AG04450 (cell line): Measurements from ENCODE around the gene FEM1B. TPM values are rescaled to one million over a fixed set of nuclear protein-coding genes. Genes with fewer than 3 reads are reported as not detected.

Experiments
- CTCF ChIA-PET: fragments of 300-600, 350-600 bp; formaldehyde crosslinking; extraction: SDS; loops from one replicate; lab custom pipeline; 2022; ENCODE audit warnings: antibody characterized with exemption, inconsistent platforms; lab: Charles Lee
- POLR2A ChIA-PET: fragments of 350-600 bp; formaldehyde crosslinking; extraction: SDS; loops from one replicate; lab custom pipeline; 2021; ENCODE audit warnings: antibody characterized with exemption, inconsistent platforms; lab: Yijun Ruan, JAX
- DNase-seq: peaks from one replicate; pipeline ENCODE4 v3.0.0-alpha.2; 2011; ENCODE audit warnings: low read depth, low spot score
- H3K27ac ChIP-seq: one replicate; pipeline ENCODE4 v1.5.1; 2012; ENCODE audit warnings: low read depth, low read length, control low read depth
- H3K27me3 ChIP-seq: one replicate; pipeline ENCODE4 v1.6.0; 2012; ENCODE audit warnings: low read length; ENCODE audit not compliant: control insufficient read depth, insufficient read depth
- H3K4me3 ChIP-seq: 2 replicates; pipeline ENCODE4 v1.5.1; 2011; ENCODE audit warnings: mild to moderate bottlenecking, low read depth, low read length, control low read depth
- H3K9me3 ChIP-seq: 2 replicates; pipeline ENCODE4 v1.5.1; 2012; ENCODE audit warnings: low read length; ENCODE audit not compliant: control insufficient read depth, insufficient read depth
- CTCF ChIP-seq: IDR thresholded peaks from 2 replicates; pipeline ENCODE4 v1.5.1; 2011; ENCODE audit warnings: low read depth, low read length, control low read depth, inconsistent platforms
- polyA plus RNA-seq: library from polyadenylated mRNA; depleted of rRNA; stranded (reverse); fragments of >200 nt; gene quantifications from 2 replicates; pipeline ENCODE4 v1.2.3, GENCODE V29; 2011

Gene FEM1B
- polyA plus RNA-seq, 1 experiment = 46.5 TPM

GRCh38 chr15:68307131-68307928 lies 29.8 kb downstream of the FEM1B start:
- TF ChIP-seq CTCF = no peak
- DNase-seq = no peak
- POLR2A ChIA-PET = interaction anchor here (0.6 to 1.0 kb wide), 3 partner anchors 50 to 65 kb away, joined by 3 to 5 read pairs (median 4); no protein-coding TSS in a partner anchor
- Histone ChIP-seq H3K27me3 (no peaks in the 10 kb centered on the region), H3K4me3 (no peak overlapping the region), H3K9me3 (peaks cover 5% of the 10 kb centered on the region; the same call in 1 of the 2 replicates), H3K27ac (no peak overlapping the region)
- CTCF ChIA-PET = interaction anchor here (0.8 to 6.4 kb wide), 28 partner anchors 9 to 616 kb away, joined by 3 to 99 read pairs (median 5); no protein-coding TSS in a partner anchor

GRCh38 chr15:68309024-68309423 lies 31.5 kb downstream of the FEM1B start:
- ChIA-PET CTCF (interaction anchor here (0.9 to 2.0 kb wide), 2 partner anchors 241 to 567 kb away, joined by 3 to 7 read pairs; no protein-coding TSS in a partner anchor), POLR2A (interaction anchor here (1.2 to 1.3 kb wide), 2 partner anchors 38 to 133 kb away, joined by 3 read pairs; no protein-coding TSS in a partner anchor)
- H3K27me3 ChIP-seq = no peaks in the 10 kb centered on the region
- no peak overlapping the region for H3K27ac ChIP-seq
- H3K4me3 ChIP-seq = no peak overlapping the region
- no peak for DNase-seq
- no peak for TF ChIP-seq CTCF
- H3K9me3 ChIP-seq = peaks cover 5% of the 10 kb centered on the region; the same call in 1 of the 2 replicates

DNA sequence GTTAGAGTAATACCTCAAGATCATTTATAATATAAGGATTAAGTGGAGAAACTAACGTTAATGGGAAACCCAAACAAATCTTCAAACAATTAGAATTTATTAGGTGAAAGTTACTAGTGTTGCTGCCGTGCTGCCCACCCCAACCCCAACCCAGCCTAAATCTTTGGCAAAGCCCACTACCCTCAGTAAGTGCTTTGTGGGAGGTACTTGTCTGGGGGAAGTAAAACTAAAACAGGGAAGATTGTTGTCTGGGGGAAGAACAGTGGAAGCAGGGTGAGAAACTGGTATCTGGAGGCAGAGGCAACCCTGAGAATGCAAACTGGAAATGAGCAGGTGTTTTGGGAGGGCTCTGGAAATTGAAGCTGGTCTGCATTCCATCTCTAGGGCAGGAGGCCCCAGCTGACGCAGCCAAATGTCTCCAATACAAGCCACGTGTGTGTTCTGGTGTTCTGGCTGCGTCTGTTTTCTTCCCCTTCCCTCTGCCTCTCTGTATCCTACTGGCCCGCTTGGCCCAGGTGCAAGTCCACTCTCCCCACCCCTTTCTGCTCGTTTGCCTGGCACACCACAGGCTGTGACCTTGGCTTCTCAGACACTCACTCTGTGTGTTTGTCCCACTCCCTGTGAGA lies 32.7 kb downstream of the FEM1B start:
- DNase-seq = no peak
- ChIA-PET CTCF (interaction anchor here (0.6 to 2.0 kb wide), 3 partner anchors 57 to 240 kb away, joined by 3 to 7 read pairs (median 4); no protein-coding TSS in a partner anchor), POLR2A (no interaction called here)
- Histone ChIP-seq H3K4me3 (no peak overlapping the region), H3K27ac (no peak overlapping the region), H3K9me3 (peaks cover 5% of the 10 kb centered on the region; the same call in 1 of the 2 replicates), H3K27me3 (no peaks in the 10 kb centered on the region)
- TF ChIP-seq CTCF = no peak

GRCh38 chr15:68310804-68311463 lies 33.4 kb downstream of the FEM1B start:
- H3K9me3 ChIP-seq = peaks cover 5% of the 10 kb centered on the region; the same call in 1 of the 2 replicates
- no peak for TF ChIP-seq CTCF
- H3K27ac ChIP-seq = no peak overlapping the region
- H3K4me3 ChIP-seq = no peak overlapping the region
- no peak for DNase-seq
- ChIA-PET CTCF (interaction anchor here (0.6 to 1.2 kb wide), 2 partner anchors 58 to 239 kb away, joined by 3 to 4 read pairs; no protein-coding TSS in a partner anchor), POLR2A (no interaction called here)
- no peaks in the 10 kb centered on the region for H3K27me3 ChIP-seq
